Thyroid gland (tissue), 4 donors: ENCODE measurements around the gene TLX2.

ENCODE experiments used
- POLR2A ChIP-seq, 2 donors: fragments of 450-650 bp; IDR thresholded peaks; one replicate each; pipeline ENCODE4 v1.6.1; 2017; ENCODE audit warnings: antibody characterized with exemption in 2 of 2, mild to moderate bottlenecking in 2 of 2, moderate library complexity in 1 of 2
- TF ChIP-seq, protein P1 (sequence below), 6 experiments: fragments of 200-600 bp in 3 of 6; fragments of 450-650 bp in 3 of 6; sonication (generic) in 3 of 6; IDR thresholded peaks; one replicate each; pipeline ENCODE4 v1.5.1; 2016 to 2019; ENCODE audit warnings: antibody characterized with exemption in 6 of 6, mild to moderate bottlenecking in 2 of 6, inconsistent platforms in 1 of 6, moderate library complexity in 1 of 6

DNA sequence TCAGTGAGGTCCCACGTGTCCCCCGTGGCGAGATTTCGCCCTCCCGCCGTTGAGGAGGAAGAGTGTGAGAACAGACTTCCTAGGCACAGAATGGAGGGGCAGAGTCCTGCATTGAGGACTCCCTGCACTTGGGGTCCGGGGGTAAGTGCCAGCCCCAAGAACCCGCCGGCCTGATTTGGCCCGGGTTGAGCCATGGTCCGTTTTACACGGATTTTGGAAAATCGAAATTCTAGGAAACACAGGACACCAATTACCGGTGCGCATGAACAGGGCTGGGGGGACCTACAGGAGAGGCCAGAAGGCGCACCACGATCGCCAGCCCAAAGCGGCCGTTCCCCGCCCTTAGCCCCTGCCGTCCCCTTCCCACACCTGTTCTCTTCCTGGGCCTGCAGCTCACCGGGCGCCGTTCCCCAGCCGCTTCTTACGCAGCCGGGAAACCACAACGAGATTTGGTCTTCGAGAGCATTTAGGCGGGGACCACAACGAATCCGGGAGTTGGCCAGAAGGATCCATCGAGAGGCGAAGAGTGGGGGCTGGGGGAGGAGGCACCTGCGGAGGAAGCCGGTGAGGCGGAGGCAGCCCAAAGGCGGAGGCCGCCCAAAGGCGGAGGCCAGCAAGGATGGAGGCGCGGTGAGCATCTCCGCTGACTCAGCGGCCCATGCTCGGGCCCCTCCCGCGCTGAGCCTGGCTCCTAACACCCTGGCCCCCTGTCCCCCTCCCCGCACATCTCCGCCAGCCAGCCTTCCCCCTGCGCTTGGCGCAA lies 464 bp upstream of the TLX2 start:
- TF ChIP-seq POLR2A (IDR thresholded peaks at IDR 0.05) = no peak
- TF ChIP-seq, protein P1, sequence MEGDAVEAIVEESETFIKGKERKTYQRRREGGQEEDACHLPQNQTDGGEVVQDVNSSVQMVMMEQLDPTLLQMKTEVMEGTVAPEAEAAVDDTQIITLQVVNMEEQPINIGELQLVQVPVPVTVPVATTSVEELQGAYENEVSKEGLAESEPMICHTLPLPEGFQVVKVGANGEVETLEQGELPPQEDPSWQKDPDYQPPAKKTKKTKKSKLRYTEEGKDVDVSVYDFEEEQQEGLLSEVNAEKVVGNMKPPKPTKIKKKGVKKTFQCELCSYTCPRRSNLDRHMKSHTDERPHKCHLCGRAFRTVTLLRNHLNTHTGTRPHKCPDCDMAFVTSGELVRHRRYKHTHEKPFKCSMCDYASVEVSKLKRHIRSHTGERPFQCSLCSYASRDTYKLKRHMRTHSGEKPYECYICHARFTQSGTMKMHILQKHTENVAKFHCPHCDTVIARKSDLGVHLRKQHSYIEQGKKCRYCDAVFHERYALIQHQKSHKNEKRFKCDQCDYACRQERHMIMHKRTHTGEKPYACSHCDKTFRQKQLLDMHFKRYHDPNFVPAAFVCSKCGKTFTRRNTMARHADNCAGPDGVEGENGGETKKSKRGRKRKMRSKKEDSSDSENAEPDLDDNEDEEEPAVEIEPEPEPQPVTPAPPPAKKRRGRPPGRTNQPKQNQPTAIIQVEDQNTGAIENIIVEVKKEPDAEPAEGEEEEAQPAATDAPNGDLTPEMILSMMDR (IDR thresholded peaks at IDR 0.05) = no peak
